Inflammatory macrophage treated with lipopolysaccharide for 4 hours (primary cell): Measurements from ENCODE around the gene AKT1S1.

Source experiments
- DNase-seq: peaks from one replicate; pipeline ENCODE4 v3.0.0-alpha.2; 2020

AKT1S1 gene

GRCh38 chr19:49882643-49883042 lies 5.5 kb upstream of the AKT1S1 start:
- DNase-seq, result no peak

GRCh38 chr19:49881672-49882394 lies 4.7 kb upstream of the AKT1S1 start:
- no peak for DNase-seq

- DNase-seq, result no peak
Measured at GRCh38 chr19:49881186-49881585, 4.0 kb upstream of the AKT1S1 start.

GRCh38 chr19:49880162-49880869 lies 3.2 kb upstream of the AKT1S1 start:
- DNase-seq, result no peak

GRCh38 chr19:49879243-49879963 lies 2.2 kb upstream of the AKT1S1 start:
- peak; percentile 65 for DNase-seq

- DNase-seq, result no peak
Measured at GRCh38 chr19:49878744-49879070, 1.6 kb upstream of the AKT1S1 start.

- DNase-seq, result peak; percentile 98
Measured at GRCh38 chr19:49877879-49878743, 956 bp upstream of the AKT1S1 start.

GRCh38 chr19:49876422-49877019 lies 634 bp downstream of the AKT1S1 start:
- DNase-seq, result peak; percentile 99

GRCh38 chr19:49875857-49876421 lies 1.2 kb downstream of the AKT1S1 start:
- peak; percentile 45 for DNase-seq

- DNase-seq, result no peak
Measured at GRCh38 chr19:49875177-49875576, 2.0 kb downstream of the AKT1S1 start.

- no peak for DNase-seq
Measured at GRCh38 chr19:49874503-49875157, 2.5 kb downstream of the AKT1S1 start.

GRCh38 chr19:49873834-49874233 lies 3.3 kb downstream of the AKT1S1 start:
- no peak for DNase-seq

GRCh38 chr19:49873129-49873521 lies 4.0 kb downstream of the AKT1S1 start:
- DNase-seq, result no peak

GRCh38 chr19:49872245-49873128 lies 4.7 kb downstream of the AKT1S1 start:
- no peak for DNase-seq

GRCh38 chr19:49871349-49871985 lies 5.7 kb downstream of the AKT1S1 start:
- DNase-seq, result no peak

- no peak for DNase-seq
Measured at GRCh38 chr19:49870309-49870901, 6.8 kb downstream of the AKT1S1 start.

- peak; percentile 99 for DNase-seq
Measured at GRCh38 chr19:49869484-49870308, 7.5 kb downstream of the AKT1S1 start.

GRCh38 chr19:49869009-49869483 lies 8.1 kb downstream of the AKT1S1 start:
- no peak for DNase-seq
